ENCODE data around the gene KCTD5.

GRCh38 chr16:2702438-2702825 lies 20.1 kb downstream of the KCTD5 start:
- TF ChIP-seq, protein P1, sequence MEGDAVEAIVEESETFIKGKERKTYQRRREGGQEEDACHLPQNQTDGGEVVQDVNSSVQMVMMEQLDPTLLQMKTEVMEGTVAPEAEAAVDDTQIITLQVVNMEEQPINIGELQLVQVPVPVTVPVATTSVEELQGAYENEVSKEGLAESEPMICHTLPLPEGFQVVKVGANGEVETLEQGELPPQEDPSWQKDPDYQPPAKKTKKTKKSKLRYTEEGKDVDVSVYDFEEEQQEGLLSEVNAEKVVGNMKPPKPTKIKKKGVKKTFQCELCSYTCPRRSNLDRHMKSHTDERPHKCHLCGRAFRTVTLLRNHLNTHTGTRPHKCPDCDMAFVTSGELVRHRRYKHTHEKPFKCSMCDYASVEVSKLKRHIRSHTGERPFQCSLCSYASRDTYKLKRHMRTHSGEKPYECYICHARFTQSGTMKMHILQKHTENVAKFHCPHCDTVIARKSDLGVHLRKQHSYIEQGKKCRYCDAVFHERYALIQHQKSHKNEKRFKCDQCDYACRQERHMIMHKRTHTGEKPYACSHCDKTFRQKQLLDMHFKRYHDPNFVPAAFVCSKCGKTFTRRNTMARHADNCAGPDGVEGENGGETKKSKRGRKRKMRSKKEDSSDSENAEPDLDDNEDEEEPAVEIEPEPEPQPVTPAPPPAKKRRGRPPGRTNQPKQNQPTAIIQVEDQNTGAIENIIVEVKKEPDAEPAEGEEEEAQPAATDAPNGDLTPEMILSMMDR (optimal IDR thresholded peaks at IDR 0.05 in 1 of 3, IDR thresholded peaks at IDR 0.05 in 1 of 3, conservative IDR thresholded peaks at IDR 0.05 in 1 of 3; ENCODE audit: extremely low read depth in 1 of 3, insufficient read depth in 2 of 3, low read length in 3 of 3), result no peak
- no peak for TF ChIP-seq EZH2 (IDR thresholded peaks at IDR 0.05; ENCODE audit: low read length)

All from keratinocyte (primary cell).